ENCODE data around the gene TCF12. TPM values are rescaled to one million over a fixed set of nuclear protein-coding genes. Genes with fewer than 3 reads are reported as not detected.

The TCF12 gene
- total RNA-seq, 1 donor from 2014 or later: 112 TPM

- Mint-ChIP-seq H3K36me3 (ENCODE audit: low read depth, unreplicated experiment) (no peaks in the 10 kb centered on the region), H3K9me3 (ENCODE audit: unreplicated experiment) (peaks cover 2% of the 10 kb centered on the region), H3K27ac (ENCODE audit: unreplicated experiment) (no peak overlapping the region), H3K4me3 (ENCODE audit: unreplicated experiment) (no peak overlapping the region), H3K4me1 (ENCODE audit: low read depth, unreplicated experiment) (peaks cover 41% of the 10 kb centered on the region), H3K27me3 (ENCODE audit: low read depth, unreplicated experiment) (no peaks in the 10 kb centered on the region)
- peaks cover 96% of the 10 kb centered on the region for H3K79me2 ChIP-seq (ENCODE audit: insufficient read depth, low read length)
- FAIRE-seq: no peak
- no peak for TF ChIP-seq CTCF (IDR thresholded peaks at IDR 0.05; ENCODE audit: insufficient read depth, low read depth, low read length)
- TF ChIP-seq EZH2 (IDR thresholded peaks at IDR 0.05; ENCODE audit: insufficient read depth, low read length): no peak
- H3K27me3 ChIP-seq (ENCODE audit: insufficient read depth, low read length): no peaks in the 10 kb centered on the region
- H3K9ac ChIP-seq (ENCODE audit: low read length): no peak overlapping the region
- H3K4me2 ChIP-seq (ENCODE audit: low read length): no peak overlapping the region
- no peaks in the 10 kb centered on the region for H3K9me3 ChIP-seq (ENCODE audit: insufficient read depth, low read depth, low read length)
- H3K36me3 ChIP-seq (ENCODE audit: insufficient read depth, low read length): no peaks in the 10 kb centered on the region
- peaks cover 30% of the 10 kb centered on the region for H4K20me1 ChIP-seq (ENCODE audit: insufficient read depth, low read length)
- peaks cover 12% of the 10 kb centered on the region for H3K4me1 ChIP-seq (ENCODE audit: insufficient read depth, low read length)
- DNase-seq (ENCODE audit: low read depth): no peak
- H3K27ac ChIP-seq (ENCODE audit: low read depth, low read length): no peak overlapping the region
- no peak overlapping the region for H2AFZ ChIP-seq (ENCODE audit: low read depth, low read length)
- no peak overlapping the region for H3K4me3 ChIP-seq (ENCODE audit: insufficient read depth, low read depth, low read length)
Observed at GRCh38 chr15:57044072-57044702, 125.7 kb downstream of the TCF12 start.

GRCh38 chr15:57044970-57045369 lies 126.5 kb downstream of the TCF12 start:
- no peak overlapping the region for H2AFZ ChIP-seq (ENCODE audit: low read depth, low read length)
- no peak overlapping the region for H3K4me2 ChIP-seq (ENCODE audit: low read length)
- no peak for FAIRE-seq
- H3K9me3 ChIP-seq (ENCODE audit: insufficient read depth, low read depth, low read length): no peaks in the 10 kb centered on the region
- peaks cover 96% of the 10 kb centered on the region for H3K79me2 ChIP-seq (ENCODE audit: insufficient read depth, low read length)
- no peak overlapping the region for H3K27ac ChIP-seq (ENCODE audit: low read depth, low read length)
- no peaks in the 10 kb centered on the region for H3K36me3 ChIP-seq (ENCODE audit: insufficient read depth, low read length)
- TF ChIP-seq EZH2 (IDR thresholded peaks at IDR 0.05; ENCODE audit: insufficient read depth, low read length) (no peak), CTCF (IDR thresholded peaks at IDR 0.05; ENCODE audit: insufficient read depth, low read depth, low read length) (no peak)
- H3K4me3 Mint-ChIP-seq (ENCODE audit: unreplicated experiment): no peak overlapping the region
- H3K4me1 ChIP-seq (ENCODE audit: insufficient read depth, low read length): peaks cover 14% of the 10 kb centered on the region
- no peaks in the 10 kb centered on the region for H3K36me3 Mint-ChIP-seq (ENCODE audit: low read depth, unreplicated experiment)
- no peaks in the 10 kb centered on the region for H3K27me3 Mint-ChIP-seq (ENCODE audit: low read depth, unreplicated experiment)
- H4K20me1 ChIP-seq (ENCODE audit: insufficient read depth, low read length): peaks cover 26% of the 10 kb centered on the region
- H3K4me1 Mint-ChIP-seq (ENCODE audit: low read depth, unreplicated experiment): peaks cover 40% of the 10 kb centered on the region
- no peaks in the 10 kb centered on the region for H3K27me3 ChIP-seq (ENCODE audit: insufficient read depth, low read length)
- H3K9ac ChIP-seq (ENCODE audit: low read length): no peak overlapping the region
- DNase-seq (ENCODE audit: low read depth): no peak
- H3K9me3 Mint-ChIP-seq (ENCODE audit: unreplicated experiment): peaks cover 2% of the 10 kb centered on the region
- H3K27ac Mint-ChIP-seq (ENCODE audit: unreplicated experiment): no peak overlapping the region
- H3K4me3 ChIP-seq (ENCODE audit: insufficient read depth, low read depth, low read length): no peak overlapping the region

GRCh38 chr15:57045741-57046382 lies 127.4 kb downstream of the TCF12 start:
- peaks cover 2% of the 10 kb centered on the region for H3K9me3 Mint-ChIP-seq (ENCODE audit: unreplicated experiment)
- no peak overlapping the region for H3K27ac Mint-ChIP-seq (ENCODE audit: unreplicated experiment)
- H3K4me2 ChIP-seq (ENCODE audit: low read length): no peak overlapping the region
- no peak overlapping the region for H3K27ac ChIP-seq (ENCODE audit: low read depth, low read length)
- no peaks in the 10 kb centered on the region for H3K27me3 Mint-ChIP-seq (ENCODE audit: low read depth, unreplicated experiment)
- H3K4me1 Mint-ChIP-seq (ENCODE audit: low read depth, unreplicated experiment): peaks cover 34% of the 10 kb centered on the region
- H3K79me2 ChIP-seq (ENCODE audit: insufficient read depth, low read length): peaks cover 96% of the 10 kb centered on the region
- H3K36me3 ChIP-seq (ENCODE audit: insufficient read depth, low read length): no peaks in the 10 kb centered on the region
- FAIRE-seq: no peak
- no peaks in the 10 kb centered on the region for H3K9me3 ChIP-seq (ENCODE audit: insufficient read depth, low read depth, low read length)
- no peaks in the 10 kb centered on the region for H3K27me3 ChIP-seq (ENCODE audit: insufficient read depth, low read length)
- no peaks in the 10 kb centered on the region for H3K36me3 Mint-ChIP-seq (ENCODE audit: low read depth, unreplicated experiment)
- H3K4me1 ChIP-seq (ENCODE audit: insufficient read depth, low read length): peaks cover 14% of the 10 kb centered on the region
- H2AFZ ChIP-seq (ENCODE audit: low read depth, low read length): no peak overlapping the region
- no peak overlapping the region for H3K4me3 Mint-ChIP-seq (ENCODE audit: unreplicated experiment)
- DNase-seq (ENCODE audit: low read depth): no peak
- H4K20me1 ChIP-seq (ENCODE audit: insufficient read depth, low read length): peaks cover 31% of the 10 kb centered on the region
- no peak overlapping the region for H3K9ac ChIP-seq (ENCODE audit: low read length)
- H3K4me3 ChIP-seq (ENCODE audit: insufficient read depth, low read depth, low read length): no peak overlapping the region
- TF ChIP-seq EZH2 (IDR thresholded peaks at IDR 0.05; ENCODE audit: insufficient read depth, low read length) (no peak), CTCF (IDR thresholded peaks at IDR 0.05; ENCODE audit: insufficient read depth, low read depth, low read length) (no peak)
